ENCODE results near the gene UBALD1. TPM values are rescaled to one million over a fixed set of nuclear protein-coding genes. Genes with fewer than 3 reads are reported as not detected.
A peak's percentile ranks its signal among the peaks of the same experiment; 100 is the strongest.

UBALD1 gene
- total RNA-seq, 1 donor from 2014 or later = 0.97 TPM

DNA sequence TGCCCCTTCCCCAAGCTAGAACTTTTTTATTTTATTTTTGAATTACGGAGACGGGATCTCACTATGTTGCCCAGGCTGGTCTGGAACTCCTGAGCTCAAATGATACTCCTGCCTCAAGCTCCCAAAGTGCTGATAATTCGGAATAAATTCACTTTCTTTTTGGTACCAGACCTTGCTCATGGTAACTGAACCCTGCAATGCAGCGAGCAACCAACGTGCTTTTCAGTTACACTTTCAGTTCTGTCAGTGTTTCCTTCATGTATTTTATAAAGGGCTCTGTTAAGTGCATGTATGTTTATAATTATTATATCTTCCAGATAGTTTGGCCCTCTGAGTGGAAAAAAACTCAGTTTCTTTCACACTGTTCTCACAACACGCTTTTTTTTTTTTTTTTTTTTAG, 44.6 kb downstream of the UBALD1 start:
- Mint-ChIP-seq H3K4me3 (no peak overlapping the region), H3K9me3 (no peaks in the 10 kb centered on the region), H3K36me3 (no peaks in the 10 kb centered on the region), H3K27ac (peak overlapping the region; percentile 50), H3K4me1 (peaks cover 17% of the 10 kb centered on the region), H3K27me3 (ENCODE audit: insufficient read depth, low read depth) (no peaks in the 10 kb centered on the region)
- no peak for TF ChIP-seq EZH2 (IDR thresholded peaks at IDR 0.05)
- TF ChIP-seq, protein P1, sequence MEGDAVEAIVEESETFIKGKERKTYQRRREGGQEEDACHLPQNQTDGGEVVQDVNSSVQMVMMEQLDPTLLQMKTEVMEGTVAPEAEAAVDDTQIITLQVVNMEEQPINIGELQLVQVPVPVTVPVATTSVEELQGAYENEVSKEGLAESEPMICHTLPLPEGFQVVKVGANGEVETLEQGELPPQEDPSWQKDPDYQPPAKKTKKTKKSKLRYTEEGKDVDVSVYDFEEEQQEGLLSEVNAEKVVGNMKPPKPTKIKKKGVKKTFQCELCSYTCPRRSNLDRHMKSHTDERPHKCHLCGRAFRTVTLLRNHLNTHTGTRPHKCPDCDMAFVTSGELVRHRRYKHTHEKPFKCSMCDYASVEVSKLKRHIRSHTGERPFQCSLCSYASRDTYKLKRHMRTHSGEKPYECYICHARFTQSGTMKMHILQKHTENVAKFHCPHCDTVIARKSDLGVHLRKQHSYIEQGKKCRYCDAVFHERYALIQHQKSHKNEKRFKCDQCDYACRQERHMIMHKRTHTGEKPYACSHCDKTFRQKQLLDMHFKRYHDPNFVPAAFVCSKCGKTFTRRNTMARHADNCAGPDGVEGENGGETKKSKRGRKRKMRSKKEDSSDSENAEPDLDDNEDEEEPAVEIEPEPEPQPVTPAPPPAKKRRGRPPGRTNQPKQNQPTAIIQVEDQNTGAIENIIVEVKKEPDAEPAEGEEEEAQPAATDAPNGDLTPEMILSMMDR (IDR thresholded peaks at IDR 0.05) = no peak
- no peak for TF ChIP-seq EZH2phosphoT487 (IDR thresholded peaks at IDR 0.05)
- Histone ChIP-seq H3K4me2 (no peak overlapping the region), H3K9ac (no peak overlapping the region), H3K4me1 (peaks cover 7% of the 10 kb centered on the region), H3K9me3 (ENCODE audit: low read depth) (no peaks in the 10 kb centered on the region), H3K4me3 (no peak overlapping the region), H3K27me3 (no peaks in the 10 kb centered on the region), H2AFZ (replicated peaks) (peak overlapping the region; percentile 73), H3F3A (ENCODE audit: low read depth) (peaks cover 17% of the 10 kb centered on the region), H3K27ac (no peak overlapping the region), H3K79me2 (ENCODE audit: low read depth) (no peaks in the 10 kb centered on the region), H4K20me1 (ENCODE audit: low read depth) (no peaks in the 10 kb centered on the region), H3K36me3 (no peaks in the 10 kb centered on the region)
- DNase-seq (ENCODE audit: low spot score) = no peak

DNA sequence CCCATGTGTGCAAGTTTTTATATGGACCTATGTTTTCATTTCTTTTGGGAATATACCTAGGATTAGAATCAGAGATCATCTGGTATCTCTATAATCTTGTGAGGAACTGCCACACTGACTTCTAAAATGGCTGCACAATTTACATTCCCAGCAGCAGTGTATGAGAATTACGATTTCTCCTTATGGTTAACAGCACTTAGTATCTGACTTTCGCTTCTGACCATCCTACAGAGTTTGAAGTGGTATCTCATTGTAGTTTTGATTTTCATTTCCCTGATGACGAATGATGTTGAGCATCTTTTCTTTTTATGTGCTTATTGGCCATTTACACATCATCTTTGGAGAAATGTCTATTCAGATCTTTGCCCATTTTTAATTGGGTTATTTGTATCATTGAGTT, 48.5 kb downstream of the UBALD1 start:
- no peak overlapping the region for H3K4me3 Mint-ChIP-seq
- no peak overlapping the region for H3K4me2 ChIP-seq
- H3K27me3 Mint-ChIP-seq (ENCODE audit: insufficient read depth, low read depth) = peaks cover 4% of the 10 kb centered on the region
- peaks cover 21% of the 10 kb centered on the region for H3F3A ChIP-seq (ENCODE audit: low read depth)
- H3K27me3 ChIP-seq = no peaks in the 10 kb centered on the region
- no peak overlapping the region for H3K4me3 ChIP-seq
- no peak overlapping the region for H3K27ac ChIP-seq
- no peak overlapping the region for H3K9ac ChIP-seq
- peaks cover 17% of the 10 kb centered on the region for H3K4me1 ChIP-seq
- DNase-seq (ENCODE audit: low spot score) = no peak
- H3K36me3 Mint-ChIP-seq = no peaks in the 10 kb centered on the region
- peaks cover 22% of the 10 kb centered on the region for H3K4me1 Mint-ChIP-seq
- TF ChIP-seq EZH2phosphoT487 (IDR thresholded peaks at IDR 0.05) (no peak), EZH2 (IDR thresholded peaks at IDR 0.05) (no peak)
- TF ChIP-seq, protein P1 (IDR thresholded peaks at IDR 0.05) = no peak
- H3K36me3 ChIP-seq = no peaks in the 10 kb centered on the region
- H3K9me3 ChIP-seq (ENCODE audit: low read depth) = no peaks in the 10 kb centered on the region
- H3K79me2 ChIP-seq (ENCODE audit: low read depth) = no peaks in the 10 kb centered on the region
- no peak overlapping the region for H2AFZ ChIP-seq (replicated peaks)
- H4K20me1 ChIP-seq (ENCODE audit: low read depth) = no peaks in the 10 kb centered on the region
- H3K9me3 Mint-ChIP-seq = no peaks in the 10 kb centered on the region
- H3K27ac Mint-ChIP-seq = no peak overlapping the region

DNA sequence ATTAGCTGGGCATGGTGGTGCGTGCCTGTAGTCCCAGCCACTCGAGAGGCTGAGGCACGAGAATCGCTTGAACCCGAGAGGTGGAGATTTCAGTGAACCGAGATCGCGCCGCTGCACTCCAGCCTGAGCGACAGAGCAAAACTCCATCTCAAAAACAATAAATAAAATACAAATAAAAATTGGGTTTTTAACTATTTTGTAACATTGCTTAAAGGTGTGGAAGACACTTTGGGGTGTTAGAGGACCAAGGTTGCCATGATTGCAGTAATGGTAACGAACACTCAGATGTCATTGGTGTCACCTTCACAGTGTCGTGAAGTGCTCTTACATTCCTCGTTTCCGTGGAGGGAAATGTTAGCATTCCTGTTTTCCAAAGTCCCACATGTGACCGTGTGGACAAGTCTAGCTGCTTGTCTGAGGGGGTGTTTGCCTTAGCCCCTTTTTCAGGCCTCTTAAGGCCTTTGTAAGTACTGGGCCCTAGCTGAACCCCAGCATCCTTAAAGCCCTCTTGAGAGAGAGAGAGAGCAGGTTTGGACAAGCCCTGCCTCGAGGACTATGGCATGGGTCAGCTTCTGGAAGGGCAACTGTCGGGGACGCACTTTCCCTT, 49.9 kb downstream of the UBALD1 start:
- H4K20me1 ChIP-seq (ENCODE audit: low read depth) = no peaks in the 10 kb centered on the region
- H3F3A ChIP-seq (ENCODE audit: low read depth) = peaks cover 9% of the 10 kb centered on the region
- no peak for DNase-seq (ENCODE audit: low spot score)
- peaks cover 7% of the 10 kb centered on the region for H3K27me3 Mint-ChIP-seq (ENCODE audit: insufficient read depth, low read depth)
- H2AFZ ChIP-seq (replicated peaks) = no peak overlapping the region
- H3K36me3 ChIP-seq = no peaks in the 10 kb centered on the region
- H3K4me3 Mint-ChIP-seq = no peak overlapping the region
- H3K79me2 ChIP-seq (ENCODE audit: low read depth) = no peaks in the 10 kb centered on the region
- H3K4me2 ChIP-seq = no peak overlapping the region
- H3K4me1 ChIP-seq = peaks cover 10% of the 10 kb centered on the region
- H3K36me3 Mint-ChIP-seq = no peaks in the 10 kb centered on the region
- no peaks in the 10 kb centered on the region for H3K27me3 ChIP-seq
- H3K9ac ChIP-seq = no peak overlapping the region
- no peaks in the 10 kb centered on the region for H3K9me3 ChIP-seq (ENCODE audit: low read depth)
- peaks cover 14% of the 10 kb centered on the region for H3K4me1 Mint-ChIP-seq
- H3K27ac ChIP-seq = no peak overlapping the region
- peaks cover 2% of the 10 kb centered on the region for H3K9me3 Mint-ChIP-seq
- no peak overlapping the region for H3K27ac Mint-ChIP-seq
- no peak overlapping the region for H3K4me3 ChIP-seq
- TF ChIP-seq, protein P1 (IDR thresholded peaks at IDR 0.05) = no peak
- TF ChIP-seq EZH2 (IDR thresholded peaks at IDR 0.05) (no peak), EZH2phosphoT487 (IDR thresholded peaks at IDR 0.05) (no peak)
